HepG2 (cell line): ENCODE data around the gene RPL19. TPM values are rescaled to one million over a fixed set of nuclear protein-coding genes. Genes with fewer than 3 reads are reported as not detected.

Experiments used
- AGO2 ChIP-seq: fragments of 200-400 bp; formaldehyde crosslinking; optimal IDR thresholded peaks from 2 replicates; pipeline ENCODE3; 2017; ENCODE audit warnings: mild to moderate bottlenecking, low read depth, low read length, moderate library complexity
- CC2D1A ChIP-seq: sonication (generic); formaldehyde crosslinking; IDR thresholded peaks from 2 replicates; pipeline ENCODE4 v1.8.1; 2023; ENCODE audit warnings: mild to moderate bottlenecking, missing genetic modification reagents
- CENPBD1 ChIP-seq: sonication (generic); formaldehyde crosslinking; IDR thresholded peaks from 2 replicates; pipeline ENCODE4 v1.8.0; 2022; ENCODE audit warnings: missing genetic modification reagents, low read depth, mild to moderate bottlenecking, borderline replicate concordance
- CHCHD3 ChIP-seq: sonication (generic); formaldehyde crosslinking; IDR thresholded peaks from 2 replicates; pipeline ENCODE4 v1.8.0; 2022; ENCODE audit warnings: mild to moderate bottlenecking, missing genetic modification reagents, moderate library complexity
- FOSL2 ChIP-seq: sonication (generic); formaldehyde crosslinking; IDR thresholded peaks from 2 replicates; pipeline ENCODE4 v1.4.0; 2020; ENCODE audit warnings: missing genetic modification reagents
- FOXP1 ChIP-seq, 2 experiments: fragments of 450-650 bp in 1 of 2; IDR thresholded peaks; 2 replicates each; pipeline ENCODE4 v1.6.1; 2017 to 2018; ENCODE audit warnings: antibody characterized with exemption in 1 of 2
- HDAC2 ChIP-seq: sonication (generic); formaldehyde crosslinking; IDR thresholded peaks from 2 replicates; pipeline ENCODE4 v1.4.0; 2020; ENCODE audit warnings: missing genetic modification reagents
- KAT2B ChIP-seq: fragments of 150-350 bp; IDR thresholded peaks from 2 replicates; pipeline ENCODE4 v1.6.1; 2014; ENCODE audit warnings: low read depth, low read length, borderline replicate concordance
- KAT8 ChIP-seq: IDR thresholded peaks from 2 replicates; pipeline ENCODE4 v1.6.1; 2016; ENCODE audit warnings: missing genetic modification reagents, missing compliant biosample characterization
- KDM5B ChIP-seq: sonication (generic); formaldehyde crosslinking; IDR thresholded peaks from 2 replicates; pipeline ENCODE4 v1.4.0; 2020; ENCODE audit warnings: missing genetic modification reagents, mild to moderate bottlenecking, borderline replicate concordance
- MAZ ChIP-seq, 2 experiments: sonication (generic) in 1 of 2; formaldehyde crosslinking in 1 of 2; IDR thresholded peaks; 2 replicates each; pipeline versions ENCODE4 v1.5.0 to v1.6.1; 2012 to 2020; ENCODE audit warnings: low read depth in 2 of 2, mild to moderate bottlenecking in 2 of 2, borderline replicate concordance in 1 of 2, improper control_type of control experiment in 1 of 2, low read length in 1 of 2, missing genetic modification reagents in 1 of 2, moderate library complexity in 1 of 2
- MIER2 ChIP-seq: IDR thresholded peaks from 2 replicates; pipeline ENCODE4 v1.6.1; 2016; ENCODE audit warnings: missing biosample characterization, missing genetic modification reagents
- MYNN ChIP-seq: sonication (generic); formaldehyde crosslinking; IDR thresholded peaks from 2 replicates; pipeline ENCODE4 v1.4.0; 2020; ENCODE audit warnings: mild to moderate bottlenecking, low read depth, missing genetic modification reagents
- NKX3-1 ChIP-seq: sonication (generic); formaldehyde crosslinking; IDR thresholded peaks from 2 replicates; pipeline ENCODE4 v1.5.0; 2020; ENCODE audit warnings: missing genetic modification reagents
- NR2C2 ChIP-seq: sonication (generic); formaldehyde crosslinking; IDR thresholded peaks from 2 replicates; pipeline ENCODE4 v1.4.0; 2020; ENCODE audit warnings: missing genetic modification reagents, mild to moderate bottlenecking, moderate library complexity, borderline replicate concordance
- PHF5A ChIP-seq: IDR thresholded peaks from one replicate; pipeline ENCODE4 v1.6.1; 2018; ENCODE audit warnings: low read depth, missing genetic modification reagents; ENCODE audit not compliant: unreplicated experiment
- SALL1 ChIP-seq: sonication (generic); formaldehyde crosslinking; IDR thresholded peaks from 2 replicates; pipeline ENCODE4 v1.8.0; 2022; ENCODE audit warnings: mild to moderate bottlenecking, missing genetic modification reagents
- SAP130 ChIP-seq: IDR thresholded peaks from 2 replicates; pipeline ENCODE4 v1.6.1; 2016; ENCODE audit warnings: low read depth
- SMAD3 ChIP-seq: sonication (generic); formaldehyde crosslinking; IDR thresholded peaks from 2 replicates; pipeline ENCODE4 v1.4.0; 2020; ENCODE audit warnings: missing genetic modification reagents
- SMC3 ChIP-seq: IDR thresholded peaks from 2 replicates; pipeline ENCODE4 v1.6.1; 2011; ENCODE audit warnings: low read length, improper control_type of control experiment
- XRCC5 ChIP-seq: fragments of 200-400 bp; formaldehyde crosslinking; optimal IDR thresholded peaks from 2 replicates; pipeline ENCODE3; 2017; ENCODE audit warnings: mild to moderate bottlenecking, low read length
- ZFX ChIP-seq: sonication (generic); formaldehyde crosslinking; IDR thresholded peaks from 2 replicates; pipeline ENCODE4 v1.4.0; 2020; ENCODE audit warnings: mild to moderate bottlenecking, low read depth, missing genetic modification reagents, moderate library complexity
- ZHX1 ChIP-seq: sonication (generic); formaldehyde crosslinking; IDR thresholded peaks from 2 replicates; pipeline ENCODE4 v1.8.1; 2022; ENCODE audit warnings: low read depth, mild to moderate bottlenecking, missing genetic modification reagents
- ZNF350 ChIP-seq: sonication (generic); formaldehyde crosslinking; IDR thresholded peaks from 2 replicates; pipeline ENCODE4 v1.4.0; 2020; ENCODE audit warnings: mild to moderate bottlenecking, low read depth, missing genetic modification reagents, borderline replicate concordance
- ZNF547 ChIP-seq: sonication (generic); formaldehyde crosslinking; IDR thresholded peaks from 2 replicates; pipeline ENCODE4 v1.5.1; 2020; ENCODE audit warnings: mild to moderate bottlenecking, missing genetic modification reagents
- ZNF616 ChIP-seq: sonication (generic); formaldehyde crosslinking; IDR thresholded peaks from 2 replicates; pipeline ENCODE4 v1.5.0; 2020; ENCODE audit warnings: low read depth, mild to moderate bottlenecking, missing genetic modification reagents
- ZNF839 ChIP-seq: sonication (generic); formaldehyde crosslinking; IDR thresholded peaks from 2 replicates; pipeline ENCODE4 v1.4.0; 2020; ENCODE audit warnings: missing genetic modification reagents, mild to moderate bottlenecking, borderline replicate concordance
- polyA plus RNA-seq, 8 experiments: library from polyadenylated mRNA; depleted of rRNA in 3 of 8; stranded (reverse) in 7 of 8; unstranded in 1 of 8; fragments of >200 nt; fragmentation: Illumina TruSeq in 4 of 8; extraction: Trizol in 4 of 8; gene quantifications; 2 replicates each; pipeline versions ENCODE4 v1.2.1 to v1.2.3, GENCODE V29; 2011 to 2016; ENCODE audit warnings: low read depth in 4 of 8, missing spikeins in 1 of 8, mixed read lengths in 1 of 8; ENCODE audit not compliant: insufficient read depth in 1 of 8
- total RNA-seq, 5 experiments: library from RNA; depleted of rRNA; stranded (reverse); fragments of >200 nt; fragmentation: Illumina TruSeq; extraction: Trizol; gene quantifications; 2 replicates each; pipeline ENCODE4 v1.2.3, GENCODE V29; 2016; ENCODE audit warnings: low read depth in 1 of 5

Gene RPL19
- total and polyA plus RNA-seq, 2 of the 13 experiments (the other 11 are each of a cell fraction or from before 2014, with no cell fraction given) = 2,522 to 2,768 TPM

GRCh38 chr17:39244600-39245570 is 44.8 kb downstream of the RPL19 start (continued):
- TF ChIP-seq ZHX1 (CRISPR knock-in tag) (no peak), KDM5B (CRISPR knock-in tag) (peak; percentile 3; the same call in 1 of the 2 replicates), CC2D1A (CRISPR knock-in tag) (no peak), SALL1 (CRISPR knock-in tag) (peak; percentile 53), KAT2B (no peak), KAT8 (CRISPR knock-in tag) (0 out of 2 replicates have a peak, but pooled peaks have one; percentile 30), ZFX (CRISPR knock-in tag) (peak; percentile 42; the same call in 1 of the 2 replicates), ZNF616 (CRISPR knock-in tag) (no peak), CENPBD1 (CRISPR knock-in tag) (no peak), MAZ (IDR thresholded peaks at IDR 0.05; ENCODE audit: borderline replicate concordance, low read depth, low read length) (no peak), MAZ (CRISPR knock-in tag; IDR thresholded peaks at IDR 0.05; ENCODE audit: low read depth) (no peak), MIER2 (0 out of 2 replicates have a peak, but pooled peaks have one; percentile 18), ZNF350 (CRISPR knock-in tag) (peak; percentile 64; the same call in 1 of the 2 replicates), PHF5A (peak; percentile 69), FOSL2 (CRISPR knock-in tag) (peak; percentile 14; the same call in 1 of the 2 replicates), HDAC2 (CRISPR knock-in tag) (peak; percentile 25; the same call in 1 of the 2 replicates), FOXP1 (IDR thresholded peaks at IDR 0.05) (no peak), FOXP1 (CRISPR knock-in tag; IDR thresholded peaks at IDR 0.05) (no peak), XRCC5 (peak; percentile 87), CHCHD3 (no peak), SMAD3 (CRISPR knock-in tag) (0 out of 2 replicates have a peak, but pooled peaks have one; percentile 67), SAP130 (CRISPR knock-in tag) (peak; percentile 50), ZNF547 (0 out of 2 replicates have a peak, but pooled peaks have one; percentile 53), NR2C2 (CRISPR knock-in tag) (no peak), AGO2 (no peak), SMC3 (peak; percentile 82; the same call in 1 of the 2 replicates), ZNF839 (CRISPR knock-in tag) (peak; percentile 69; the same call in 1 of the 2 replicates), NKX3-1 (CRISPR knock-in tag) (no peak), MYNN (CRISPR knock-in tag) (0 out of 2 replicates have a peak, but pooled peaks have one; percentile 86)
